GM13976 (cell line): ENCODE data around the gene WBP4.

Experiments
- DNase-seq: peaks from one replicate; pipeline ENCODE4 v3.0.0; 2012; ENCODE audit warnings: low spot score
- in situ Hi-C: fragments of 300-500 bp; cut with MboI; formaldehyde crosslinking; loops from one replicate; pipeline ENCODE4 v1.12.0; 2022; ENCODE audit warnings: low sequenced_read_pairs, mixed read lengths, inconsistent platforms; ENCODE audit not compliant: unreplicated experiment
- TF ChIP-seq, protein P1 (sequence below): IDR thresholded peaks from 2 replicates; pipeline ENCODE4 v1.5.1; 2012; ENCODE audit warnings: borderline replicate concordance, mild to moderate bottlenecking; ENCODE audit not compliant: insufficient read depth; ENCODE audit errors: extremely low read depth, missing control alignments, control extremely low read depth

Gene WBP4

DNA sequence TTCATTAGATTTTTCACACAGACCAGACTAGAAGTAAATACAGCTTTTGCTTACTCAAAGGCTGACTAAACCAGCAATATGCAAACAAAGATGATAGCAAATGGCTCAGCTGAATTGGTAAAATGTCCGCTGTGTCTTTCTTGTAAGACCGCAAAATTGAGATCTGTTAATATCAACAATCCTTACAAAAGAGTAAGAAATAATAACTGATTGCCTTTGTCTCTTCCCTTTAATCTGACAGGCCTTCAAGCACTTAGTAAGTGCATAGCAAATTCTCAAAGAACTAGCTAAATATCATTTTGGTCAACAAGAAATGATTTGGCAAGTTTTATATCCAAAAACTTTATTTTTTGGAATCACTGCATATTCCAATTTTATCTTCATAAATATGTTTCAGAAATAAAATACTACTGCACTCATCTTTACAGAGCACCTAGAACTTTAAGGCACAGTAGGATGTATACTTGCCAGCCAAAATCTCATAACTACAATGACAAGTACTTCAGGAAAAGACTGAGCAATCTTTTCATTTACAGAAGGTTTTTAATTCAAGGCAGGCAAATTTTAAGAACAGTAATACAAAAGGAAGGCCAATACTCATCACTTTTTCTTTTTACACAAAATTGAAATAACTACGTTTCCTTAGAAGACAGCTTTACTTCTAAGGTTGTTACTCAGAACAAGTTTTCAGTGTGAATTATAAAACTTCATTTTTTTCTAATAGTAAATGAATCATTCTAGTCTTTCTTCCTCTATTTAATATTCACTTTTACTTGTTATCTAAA lies 43.3 kb upstream of the WBP4 start:
- no peak for DNase-seq
- in situ Hi-C loops = loop anchor here (5.0 kb wide), 1 partner anchor 36 kb away; no protein-coding TSS in a partner anchor
- TF ChIP-seq, protein P1, sequence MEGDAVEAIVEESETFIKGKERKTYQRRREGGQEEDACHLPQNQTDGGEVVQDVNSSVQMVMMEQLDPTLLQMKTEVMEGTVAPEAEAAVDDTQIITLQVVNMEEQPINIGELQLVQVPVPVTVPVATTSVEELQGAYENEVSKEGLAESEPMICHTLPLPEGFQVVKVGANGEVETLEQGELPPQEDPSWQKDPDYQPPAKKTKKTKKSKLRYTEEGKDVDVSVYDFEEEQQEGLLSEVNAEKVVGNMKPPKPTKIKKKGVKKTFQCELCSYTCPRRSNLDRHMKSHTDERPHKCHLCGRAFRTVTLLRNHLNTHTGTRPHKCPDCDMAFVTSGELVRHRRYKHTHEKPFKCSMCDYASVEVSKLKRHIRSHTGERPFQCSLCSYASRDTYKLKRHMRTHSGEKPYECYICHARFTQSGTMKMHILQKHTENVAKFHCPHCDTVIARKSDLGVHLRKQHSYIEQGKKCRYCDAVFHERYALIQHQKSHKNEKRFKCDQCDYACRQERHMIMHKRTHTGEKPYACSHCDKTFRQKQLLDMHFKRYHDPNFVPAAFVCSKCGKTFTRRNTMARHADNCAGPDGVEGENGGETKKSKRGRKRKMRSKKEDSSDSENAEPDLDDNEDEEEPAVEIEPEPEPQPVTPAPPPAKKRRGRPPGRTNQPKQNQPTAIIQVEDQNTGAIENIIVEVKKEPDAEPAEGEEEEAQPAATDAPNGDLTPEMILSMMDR = no peak

DNA sequence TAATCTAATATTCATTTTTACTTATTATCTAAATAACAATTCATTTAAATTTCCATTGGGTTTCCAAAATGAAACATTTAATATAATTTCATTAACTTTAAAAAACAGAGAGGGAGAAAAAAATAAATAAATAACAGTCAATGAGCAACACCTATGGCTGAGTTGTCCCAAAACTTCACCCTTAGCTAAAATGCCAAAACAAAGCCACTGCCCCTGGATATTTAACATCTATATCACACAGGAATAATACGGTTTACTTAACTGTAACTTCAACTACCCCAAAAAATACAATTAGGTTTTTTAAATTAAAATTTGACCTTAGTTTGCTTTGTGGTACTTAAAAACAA lies 42.7 kb upstream of the WBP4 start:
- in situ Hi-C loops = loop anchor here (5.0 kb wide), 1 partner anchor 36 kb away; no protein-coding TSS in a partner anchor
- TF ChIP-seq, protein P1 = no peak
- no peak for DNase-seq

DNA sequence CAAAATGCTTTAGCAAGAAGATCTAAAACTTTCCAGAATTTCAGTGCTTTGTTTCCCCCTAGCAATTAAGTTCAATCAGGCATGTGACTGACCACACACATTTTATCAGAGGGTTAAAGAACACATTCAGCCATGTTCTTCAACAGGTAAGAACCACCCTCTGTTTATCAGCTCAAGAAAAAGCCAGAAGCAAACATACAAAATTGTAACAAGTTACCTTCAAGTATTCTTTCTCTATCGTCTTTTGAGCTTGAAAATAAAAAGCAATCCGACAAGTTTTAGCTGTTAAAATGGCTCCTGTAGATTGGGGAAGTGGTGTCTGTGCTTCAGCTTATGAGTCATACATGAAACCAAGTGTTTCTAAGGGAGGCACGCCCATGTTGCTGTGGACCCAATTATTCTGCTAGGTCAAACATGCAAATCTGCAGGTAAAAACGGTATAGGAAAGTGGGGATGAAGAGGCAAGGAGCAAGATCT lies 42.3 kb upstream of the WBP4 start, which contains the start of gene ELF1:
Gene ELF1, minus strand, starts transcription at position 306 of the 477 bp plus-strand sequence. CDS start 37,262 bp downstream, outside the sequence.
- in situ Hi-C loops = loop anchor here (5.0 kb wide), 1 partner anchor 37 kb away; no protein-coding TSS in a partner anchor
- peak; percentile 52 for DNase-seq

DNA sequence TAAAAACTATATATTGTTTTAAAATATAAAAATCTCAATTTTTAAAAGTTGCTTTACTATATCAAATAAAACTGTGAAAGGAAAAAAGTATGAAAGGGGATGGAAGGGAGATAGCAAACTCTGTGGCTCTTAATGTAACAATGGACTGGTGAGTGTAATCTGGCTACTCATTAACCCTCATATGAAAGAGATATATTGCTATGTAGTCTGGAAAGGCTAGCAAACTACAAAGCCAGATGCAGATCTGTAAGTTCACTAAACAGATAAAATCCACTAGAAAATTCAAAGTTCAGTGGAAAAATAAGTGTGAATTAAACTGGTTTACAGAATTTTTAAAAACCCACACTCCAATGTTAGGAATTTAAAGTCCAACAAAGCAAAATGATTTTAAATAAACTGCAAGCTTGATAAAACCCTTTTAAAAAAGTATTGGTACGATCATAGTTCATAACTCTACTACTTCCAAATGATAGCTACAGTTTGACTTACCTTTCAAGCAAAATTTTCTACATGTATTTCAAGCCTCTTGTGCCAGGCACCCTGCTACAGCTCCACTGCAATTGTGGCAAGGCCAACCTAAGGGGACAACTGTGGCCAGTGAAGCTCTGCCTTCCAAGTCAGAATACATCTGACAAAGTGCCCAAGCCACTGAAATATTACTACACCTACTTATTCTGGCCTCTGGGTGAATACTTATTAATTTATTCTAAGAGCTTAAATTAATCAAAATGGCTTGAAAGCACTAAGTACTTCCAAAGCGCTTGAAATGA lies 41.5 kb upstream of the WBP4 start:
- DNase-seq = no peak
- TF ChIP-seq, protein P1 = no peak
- in situ Hi-C loops = loop anchor here (5.0 kb wide), 1 partner anchor 37 kb away; no protein-coding TSS in a partner anchor

More for the DNA sequence above, 42.3 kb upstream of the WBP4 start, which contains the start of gene ELF1:
- TF ChIP-seq, protein P1 = no peak

DNA sequence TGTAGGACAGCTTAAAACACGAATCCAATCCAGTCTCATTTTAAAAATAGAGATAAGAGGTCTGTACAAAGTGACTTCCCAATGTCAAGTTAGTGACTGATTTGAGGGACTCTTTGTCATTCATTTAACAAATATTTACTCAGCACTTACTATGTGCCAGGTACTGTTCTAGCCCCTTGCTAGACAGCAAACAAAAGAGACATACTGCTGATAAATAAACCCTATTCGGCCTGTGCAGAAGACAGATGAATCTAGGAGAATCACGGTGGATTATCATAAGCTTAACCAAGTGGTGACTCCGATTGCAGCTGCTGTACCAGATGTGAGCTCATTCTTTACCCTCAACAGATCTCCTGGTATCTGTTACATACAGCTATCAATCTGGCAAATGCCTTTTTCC lies 35.8 kb upstream of the WBP4 start:
- in situ Hi-C loops = no loop called here
- TF ChIP-seq, protein P1 = no peak
- no peak for DNase-seq

DNA sequence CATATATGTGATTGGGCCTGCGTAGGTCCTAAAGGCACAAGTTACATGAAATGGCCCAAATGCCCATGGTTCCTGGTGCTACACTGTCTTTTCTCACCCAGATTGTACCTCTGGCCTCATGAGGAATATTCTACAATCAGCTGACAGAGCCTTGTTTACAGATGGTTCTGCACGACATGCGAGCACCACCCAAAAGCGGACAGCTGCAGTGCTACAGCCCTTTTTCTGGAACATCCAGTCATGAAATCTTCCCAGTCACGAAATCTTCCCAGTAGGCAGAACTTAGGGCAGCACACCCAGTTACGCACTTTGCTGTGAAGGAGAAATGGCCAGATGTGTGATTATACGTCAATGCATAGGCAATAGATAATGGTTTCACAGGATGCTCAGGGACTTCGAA lies 34.5 kb upstream of the WBP4 start:
- in situ Hi-C loops = no loop called here
- DNase-seq = no peak
- TF ChIP-seq, protein P1 = no peak
